ENCODE data around the gene CLEC20A. TPM values are rescaled to one million over a fixed set of nuclear protein-coding genes. Genes with fewer than 3 reads are reported as not detected.

CLEC20A gene
- total RNA-seq, 2 donors from 2014 or later, result not detected

- H3K36me3 ChIP-seq (replicated peaks in 1 of 2; ENCODE audit: insufficient read depth in 1 of 2, low read depth in 2 of 2), result no peaks in the 10 kb centered on the region
- H3K4me3 ChIP-seq, result no peak overlapping the region
- DNase-seq, result no peak
- no peak for ATAC-seq
- peaks cover 9% of the 10 kb centered on the region for H3K4me1 ChIP-seq
- 72 to 82% methylated on average over 10 of the region's 10 CpGs for WGBS, 2 donors
- H3K27ac ChIP-seq, result no peak overlapping the region
- no peaks in the 10 kb centered on the region for H3K9me3 ChIP-seq
- TF ChIP-seq POLR2A (IDR thresholded peaks at IDR 0.05) (no peak), CTCF (IDR thresholded peaks at IDR 0.05) (no peak)
- intact Hi-C loops (cut with DNase I), result no loop called here
- no peaks in the 10 kb centered on the region for H3K27me3 ChIP-seq
Observed at GRCh38 chr1:178528228-178528952, 31.6 kb upstream of the CLEC20A start.

GRCh38 chr1:178527117-178527516, 30.4 kb upstream of the CLEC20A start:
- no peak overlapping the region for H3K27ac ChIP-seq
- no peak overlapping the region for H3K4me3 ChIP-seq
- TF ChIP-seq POLR2A (IDR thresholded peaks at IDR 0.05), result no peak
- no peak for TF ChIP-seq CTCF (IDR thresholded peaks at IDR 0.05)
- no peaks in the 10 kb centered on the region for H3K36me3 ChIP-seq (replicated peaks in 1 of 2; ENCODE audit: insufficient read depth in 1 of 2, low read depth in 2 of 2)
- intact Hi-C loops (cut with DNase I), result no loop called here
- ATAC-seq (no peak), DNase-seq (no peak)
- H3K27me3 ChIP-seq, result no peaks in the 10 kb centered on the region
- no peaks in the 10 kb centered on the region for H3K9me3 ChIP-seq
- WGBS, 2 donors, result 73 to 88% methylated on average over 4 of the region's 4 CpGs
- H3K4me1 ChIP-seq, result peaks cover 4% of the 10 kb centered on the region

GRCh38 chr1:178521241-178521640, 24.5 kb upstream of the CLEC20A start:
- no peak for TF ChIP-seq CTCF (IDR thresholded peaks at IDR 0.05)
- no peak for TF ChIP-seq POLR2A (IDR thresholded peaks at IDR 0.05)
- ATAC-seq (no peak), DNase-seq (no peak)
- intact Hi-C loops (cut with DNase I), result no loop called here
- H3K9me3 ChIP-seq, result no peaks in the 10 kb centered on the region
- H3K4me3 ChIP-seq, result no peak overlapping the region
- no peaks in the 10 kb centered on the region for H3K4me1 ChIP-seq
- no peaks in the 10 kb centered on the region for H3K36me3 ChIP-seq (replicated peaks in 1 of 2; ENCODE audit: insufficient read depth in 1 of 2, low read depth in 2 of 2)
- no peak overlapping the region for H3K27ac ChIP-seq
- WGBS, 2 donors, result 90 to 94% methylated on average over 3 to 4 of the region's 4 CpGs
- H3K27me3 ChIP-seq, result no peaks in the 10 kb centered on the region

- no peaks in the 10 kb centered on the region for H3K27me3 ChIP-seq
- DNase-seq, result no peak
- intact Hi-C loops (cut with DNase I), result no loop called here
- no peaks in the 10 kb centered on the region for H3K4me1 ChIP-seq
- no peaks in the 10 kb centered on the region for H3K9me3 ChIP-seq
- H3K36me3 ChIP-seq (replicated peaks in 1 of 2; ENCODE audit: insufficient read depth in 1 of 2, low read depth in 2 of 2), result no peaks in the 10 kb centered on the region
- H3K27ac ChIP-seq, result no peak overlapping the region
- TF ChIP-seq CTCF (IDR thresholded peaks at IDR 0.05), result no peak
- TF ChIP-seq POLR2A (IDR thresholded peaks at IDR 0.05), result no peak
- no peak for ATAC-seq
- 94 to 99% methylated on average over 10 to 11 of the region's 11 CpGs for WGBS, 2 donors
- H3K4me3 ChIP-seq, result no peak overlapping the region
Observed at GRCh38 chr1:178520803-178521202, 24.0 kb upstream of the CLEC20A start.

- no peaks in the 10 kb centered on the region for H3K27me3 ChIP-seq
- WGBS, 2 donors, result 70 to 71% methylated on average over 4 of the region's 4 CpGs
- ATAC-seq (no peak), DNase-seq (no peak)
- H3K9me3 ChIP-seq, result no peaks in the 10 kb centered on the region
- no peak overlapping the region for H3K27ac ChIP-seq
- no peak overlapping the region for H3K4me3 ChIP-seq
- TF ChIP-seq POLR2A (IDR thresholded peaks at IDR 0.05) (no peak), CTCF (IDR thresholded peaks at IDR 0.05) (no peak)
- H3K36me3 ChIP-seq (replicated peaks in 1 of 2; ENCODE audit: insufficient read depth in 1 of 2, low read depth in 2 of 2), result no peaks in the 10 kb centered on the region
- intact Hi-C loops (cut with DNase I), result no loop called here
- no peaks in the 10 kb centered on the region for H3K4me1 ChIP-seq
Observed at GRCh38 chr1:178518894-178519293, 22.1 kb upstream of the CLEC20A start.

Data from body of pancreas (tissue), 4 donors.